HepG2 (cell line): ENCODE measurements around the gene PSD. TPM values are rescaled to one million over a fixed set of nuclear protein-coding genes. Genes with fewer than 3 reads are reported as not detected.

Source experiments
- GMEB2 ChIP-seq: IDR thresholded peaks from 2 replicates; pipeline ENCODE4 v1.6.1; 2016; ENCODE audit warnings: missing biosample characterization, missing genetic modification reagents, low read depth
- GTF3A ChIP-seq: sonication (generic); formaldehyde crosslinking; conservative IDR thresholded peaks from 2 replicates; pipeline ENCODE4 v1.4.0; 2020; ENCODE audit warnings: mild to moderate bottlenecking, missing genetic modification reagents
- HDAC6 ChIP-seq: fragments of 200-600 bp; sonication (generic); IDR thresholded peaks from 2 replicates; pipeline ENCODE4 v1.7.0; 2017; ENCODE audit warnings: mild to moderate bottlenecking, antibody characterized with exemption, low read length, low read depth
- HMGXB4 ChIP-seq, 2 experiments: sonication (generic) in 1 of 2; formaldehyde crosslinking in 1 of 2; IDR thresholded peaks; 2 replicates each; pipeline versions ENCODE4 v1.4.0 to v1.6.1; 2018 to 2020; ENCODE audit warnings: missing genetic modification reagents in 2 of 2, borderline replicate concordance in 1 of 2, low read depth in 1 of 2, mild to moderate bottlenecking in 1 of 2, missing biosample characterization in 1 of 2
- LRRFIP1 ChIP-seq: sonication (generic); formaldehyde crosslinking; conservative IDR thresholded peaks from 2 replicates; pipeline ENCODE4 v1.4.0; 2020; ENCODE audit warnings: missing genetic modification reagents
- PHF8 ChIP-seq: sonication (generic); formaldehyde crosslinking; IDR thresholded peaks from 2 replicates; pipeline ENCODE4 v1.5.0; 2020; ENCODE audit warnings: missing genetic modification reagents
- POGZ ChIP-seq: sonication (generic); formaldehyde crosslinking; IDR thresholded peaks from 2 replicates; pipeline ENCODE4 v1.4.0; 2020; ENCODE audit warnings: mild to moderate bottlenecking, missing genetic modification reagents
- RERE ChIP-seq: IDR thresholded peaks from 2 replicates; pipeline ENCODE4 v1.6.1; 2016; ENCODE audit warnings: low read depth, missing genetic modification reagents, missing compliant biosample characterization
- SP4 ChIP-seq: sonication (generic); formaldehyde crosslinking; IDR thresholded peaks from 2 replicates; pipeline ENCODE4 v1.8.1; 2023; ENCODE audit warnings: mild to moderate bottlenecking, missing genetic modification reagents
- THAP11 ChIP-seq: IDR thresholded peaks from 2 replicates; pipeline ENCODE4 v1.6.1; 2016; ENCODE audit warnings: missing biosample characterization, missing genetic modification reagents
- ZNF432 ChIP-seq: sonication (generic); formaldehyde crosslinking; IDR thresholded peaks from 2 replicates; pipeline ENCODE4 v1.5.0; 2020; ENCODE audit warnings: missing genetic modification reagents, mild to moderate bottlenecking, borderline replicate concordance
- ZNF746 ChIP-seq: sonication (generic); formaldehyde crosslinking; IDR thresholded peaks from 2 replicates; pipeline ENCODE4 v1.8.0; 2022; ENCODE audit warnings: mild to moderate bottlenecking, missing genetic modification reagents
- ZUFSP ChIP-seq: sonication (generic); formaldehyde crosslinking; IDR thresholded peaks from 2 replicates; pipeline ENCODE4 v1.9.0; 2021; ENCODE audit warnings: missing genetic modification reagents, mild to moderate bottlenecking, borderline replicate concordance
- polyA plus RNA-seq, 8 experiments: library from polyadenylated mRNA; depleted of rRNA in 3 of 8; stranded (reverse) in 7 of 8; unstranded in 1 of 8; fragments of >200 nt; fragmentation: Illumina TruSeq in 4 of 8; extraction: Trizol in 4 of 8; gene quantifications; 2 replicates each; pipeline versions ENCODE4 v1.2.1 to v1.2.3, GENCODE V29; 2011 to 2016; ENCODE audit warnings: low read depth in 4 of 8, missing spikeins in 1 of 8, mixed read lengths in 1 of 8; ENCODE audit not compliant: insufficient read depth in 1 of 8
- total RNA-seq, 5 experiments: library from RNA; depleted of rRNA; stranded (reverse); fragments of >200 nt; fragmentation: Illumina TruSeq; extraction: Trizol; gene quantifications; 2 replicates each; pipeline ENCODE4 v1.2.3, GENCODE V29; 2016; ENCODE audit warnings: low read depth in 1 of 5

PSD gene
- total and polyA plus RNA-seq, 2 of the 13 experiments (the other 11 are each of a cell fraction or from before 2014, with no cell fraction given), result 0.35 to 0.58 TPM

GRCh38 chr10:102395400-102396316 is 22.9 kb downstream of the PSD start, which contains the start of gene NFKB2 (continued):
- TF ChIP-seq SP4 (CRISPR knock-in tag) (peak; percentile 95), RERE (no peak), THAP11 (CRISPR knock-in tag) (peak; percentile 33; the same call in 1 of the 2 replicates), POGZ (CRISPR knock-in tag) (0 out of 2 replicates have a peak, but pooled peaks have one; percentile 33), ZNF432 (CRISPR knock-in tag) (no peak), GTF3A (CRISPR knock-in tag) (no peak), GMEB2 (CRISPR knock-in tag) (no peak), HMGXB4 (CRISPR knock-in tag; IDR thresholded peaks at IDR 0.05; ENCODE audit: borderline replicate concordance in 1 of 2, low read depth in 1 of 2) (no peak), PHF8 (CRISPR knock-in tag) (peak; percentile 16; the same call in 1 of the 2 replicates), ZUFSP (CRISPR knock-in tag) (no peak), HDAC6 (no peak), ZNF746 (CRISPR knock-in tag) (peak; percentile 24; the same call in 1 of the 2 replicates), LRRFIP1 (CRISPR knock-in tag) (no peak)
